ENCODE data around the gene PDE4B. TPM values are rescaled to one million over a fixed set of nuclear protein-coding genes. Genes with fewer than 3 reads are reported as not detected.

The PDE4B gene
- total and polyA plus RNA-seq, 10 of the 15 experiments (the other 5 are each of a cell fraction or from before 2014, with no cell fraction given): 3.0 to 13.2 (median 5.7) TPM

- ChIA-PET SMC1A (ENCODE audit: uncharacterized antibody, unreplicated experiment) (no interaction called here), POLR2A (no interaction called here), CTCF (no interaction called here), RAD21 (ENCODE audit: unreplicated experiment) (no interaction called here)
- H3K27ac ChIP-seq (ENCODE audit: control insufficient read depth, insufficient read depth): no peak overlapping the region
- H3K9me3 ChIP-seq (replicated peaks; ENCODE audit: control insufficient read depth, insufficient read depth, low read length): no peaks in the 10 kb centered on the region
- in situ Hi-C loops (cut with MboI) (no loop called here), intact Hi-C loops (cut with micrococcal nuclease; ENCODE audit: unreplicated experiment) (no loop called here)
- no peaks in the 10 kb centered on the region for H3K27me3 ChIP-seq (replicated peaks in 1 of 2; ENCODE audit: control insufficient read depth in 2 of 2, insufficient read depth in 2 of 2, low read length in 1 of 2)
- no peaks in the 10 kb centered on the region for H4K20me1 ChIP-seq (ENCODE audit: control insufficient read depth, insufficient read depth)
- ATAC-seq (no peak), FAIRE-seq (no peak), DNase-seq (ENCODE audit: low read depth, low spot score) (no peak)
- no peak overlapping the region for H2AFZ ChIP-seq (ENCODE audit: control insufficient read depth, low read depth, low read length)
- H3K9ac ChIP-seq (ENCODE audit: control insufficient read depth, insufficient read depth, low read length): no peak overlapping the region
- no peaks in the 10 kb centered on the region for H3K4me1 ChIP-seq (ENCODE audit: control insufficient read depth, insufficient read depth, low read length)
- no peak for TF ChIP-seq TCF7 (IDR thresholded peaks at IDR 0.05; ENCODE audit: borderline replicate concordance)
- no peak for TF ChIP-seq YBX1 (IDR thresholded peaks at IDR 0.05)
- TF ChIP-seq KDM1A (IDR thresholded peaks at IDR 0.05; ENCODE audit: borderline replicate concordance): no peak
- no peak for TF ChIP-seq EED (IDR thresholded peaks at IDR 0.05; ENCODE audit: low read depth)
- TF ChIP-seq ZNF687 (IDR thresholded peaks at IDR 0.05): no peak
- no peak for TF ChIP-seq STAT1 (conservative IDR thresholded peaks at IDR 0.05)
- no peak for TF ChIP-seq BHLHE40 (IDR thresholded peaks at IDR 0.05; ENCODE audit: borderline replicate concordance in 1 of 2, low read depth in 2 of 2, low read length in 1 of 2)
- TF ChIP-seq JUNB (IDR thresholded peaks at IDR 0.05): no peak
- TF ChIP-seq MEF2A (IDR thresholded peaks at IDR 0.05; ENCODE audit: insufficient read depth, low read depth, low read length): no peak
- TF ChIP-seq RFX5 (IDR thresholded peaks at IDR 0.05; ENCODE audit: low read depth, low read length): no peak
- TF ChIP-seq CBX3 (IDR thresholded peaks at IDR 0.05; ENCODE audit: borderline replicate concordance, low read depth): no peak
- TF ChIP-seq MEF2B (IDR thresholded peaks at IDR 0.05; ENCODE audit: partially characterized antibody, poor library complexity, severe bottlenecking): no peak
- H3K4me2 ChIP-seq (ENCODE audit: control insufficient read depth, insufficient read depth): no peak overlapping the region
- BruUV-seq (replicated peaks): no TSS peak
- H3K4me3 ChIP-seq: no peak overlapping the region
- H3K79me2 ChIP-seq (ENCODE audit: control insufficient read depth, insufficient read depth, low read length): no peaks in the 10 kb centered on the region
- 34% methylated on average over 5 of the region's 5 CpGs for WGBS (ENCODE audit: insufficient coverage, insufficient replicate concordance, low lambda C conversion rate, missing lambda C conversion rate)
- H3K36me3 ChIP-seq (ENCODE audit: control insufficient read depth in 2 of 2, insufficient read depth in 2 of 2, low read length in 1 of 2): no peaks in the 10 kb centered on the region
These were observed 154.3 kb downstream of the PDE4B start for GRCh38 chr1:65946960-65947359.

All from GM12878 (cell line).